C4-2B (cell line): ENCODE data around the gene MUC5B.

Experiments
- CTCF ChIP-seq: fragments of 450-650 bp; conservative IDR thresholded peaks from 2 replicates; pipeline ENCODE4 v1.5.1; 2017; ENCODE audit warnings: mild to moderate bottlenecking
- ZFX ChIP-seq: fragments of 450-650 bp; IDR thresholded peaks from 2 replicates; pipeline ENCODE4 v1.6.1; 2017

GRCh38 chr11:1204381-1205101 is 18.3 kb upstream of the MUC5B start:
- TF ChIP-seq CTCF (no peak), ZFX (no peak)
